HepG2 (cell line): ENCODE measurements around the gene CDC42SE2.

Experiments
- BCLAF1 ChIP-seq: fragments of 450-650 bp; IDR thresholded peaks from 2 replicates; pipeline ENCODE4 v1.6.1; 2017; ENCODE audit warnings: mild to moderate bottlenecking
- MEIS1 ChIP-seq: sonication (generic); formaldehyde crosslinking; IDR thresholded peaks from 2 replicates; pipeline ENCODE4 v1.9.0; 2021; ENCODE audit warnings: mild to moderate bottlenecking, missing genetic modification reagents, moderate library complexity, borderline replicate concordance
- RFX5 ChIP-seq: IDR thresholded peaks from 2 replicates; pipeline ENCODE4 v1.6.1; 2011; ENCODE audit warnings: low read depth, low read length, improper control_type of control experiment

GRCh38 chr5:131286400-131286715 lies 22.5 kb downstream of the CDC42SE2 start:
- no peak for TF ChIP-seq MEIS1 (CRISPR knock-in tag)
- no peak for TF ChIP-seq RFX5
- TF ChIP-seq BCLAF1: no peak
